ENCODE results near the gene PLCB2.

GRCh38 chr15:40274350-40275274 is 33.1 kb downstream of the PLCB2 start:
- TF ChIP-seq CTCF (optimal IDR thresholded peaks at IDR 0.05 in 1 of 3, IDR thresholded peaks at IDR 0.05 in 1 of 3, conservative IDR thresholded peaks at IDR 0.05 in 1 of 3; ENCODE audit: extremely low read depth in 1 of 3, insufficient read depth in 2 of 3, low read length in 3 of 3) = peak; percentile 100
- no peak for TF ChIP-seq EZH2 (IDR thresholded peaks at IDR 0.05; ENCODE audit: low read length)

Measured in keratinocyte (primary cell).